SW480 (cell line): ENCODE measurements around the gene SYNDIG1.

Experiments used
- DNase-seq: peaks from one replicate; pipeline ENCODE4 v3.0.0-alpha.2; 2016; ENCODE audit warnings: low spot score

The SYNDIG1 gene

GRCh38 chr20:24694157-24694726 is 224.8 kb downstream of the SYNDIG1 start:
- DNase-seq, result no peak

- DNase-seq, result no peak
Observed at GRCh38 chr20:24694727-24695528, 225.5 kb downstream of the SYNDIG1 start.

- DNase-seq, result no peak
Observed at GRCh38 chr20:24695529-24696225, 226.2 kb downstream of the SYNDIG1 start.

GRCh38 chr20:24696396-24696795 is 227.0 kb downstream of the SYNDIG1 start:
- no peak for DNase-seq

- no peak for DNase-seq
Observed at GRCh38 chr20:24697411-24697810, 228.0 kb downstream of the SYNDIG1 start.

GRCh38 chr20:24698189-24698588 is 228.8 kb downstream of the SYNDIG1 start:
- no peak for DNase-seq

- no peak for DNase-seq
Observed at GRCh38 chr20:24698706-24699206, 229.3 kb downstream of the SYNDIG1 start.

- DNase-seq, result no peak
Observed at GRCh38 chr20:24699321-24700165, 230.1 kb downstream of the SYNDIG1 start.

GRCh38 chr20:24700166-24700860 is 230.9 kb downstream of the SYNDIG1 start:
- DNase-seq, result no peak

- DNase-seq, result no peak
Observed at GRCh38 chr20:24701027-24701426, 231.6 kb downstream of the SYNDIG1 start.

GRCh38 chr20:24701668-24702067 is 232.2 kb downstream of the SYNDIG1 start:
- DNase-seq, result no peak

- no peak for DNase-seq
Observed at GRCh38 chr20:24702501-24703283, 233.3 kb downstream of the SYNDIG1 start.

GRCh38 chr20:24703284-24703610 is 233.8 kb downstream of the SYNDIG1 start:
- no peak for DNase-seq

- DNase-seq, result no peak
Observed at GRCh38 chr20:24704899-24705298, 235.5 kb downstream of the SYNDIG1 start.

- DNase-seq, result no peak
Observed at GRCh38 chr20:24705486-24705885, 236.1 kb downstream of the SYNDIG1 start.

- DNase-seq, result no peak
Observed at GRCh38 chr20:24708411-24709295, 239.2 kb downstream of the SYNDIG1 start.
